ENCODE data around the gene EEF1AKMT1.

DNA sequence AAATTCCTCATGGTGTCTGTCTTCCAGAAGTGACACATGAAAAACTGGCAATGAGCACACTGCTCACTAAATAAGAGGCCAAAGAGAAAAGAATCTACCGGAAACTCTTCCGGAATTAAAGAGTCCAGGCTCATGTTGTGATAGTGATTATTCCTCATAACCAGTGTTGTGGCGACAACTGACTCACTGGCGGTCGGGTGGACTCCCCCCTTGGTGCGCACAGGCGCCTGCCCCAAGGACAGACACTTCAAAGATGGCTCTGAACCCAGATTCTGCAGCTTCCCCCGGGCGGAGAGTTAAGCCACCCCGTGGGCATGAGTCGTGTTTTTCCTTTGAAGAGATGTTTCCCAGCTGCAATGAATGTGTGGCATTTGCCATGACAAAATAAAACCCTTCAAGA, 60.0 kb downstream of the EEF1AKMT1 start:
- TF ChIP-seq, protein P1, sequence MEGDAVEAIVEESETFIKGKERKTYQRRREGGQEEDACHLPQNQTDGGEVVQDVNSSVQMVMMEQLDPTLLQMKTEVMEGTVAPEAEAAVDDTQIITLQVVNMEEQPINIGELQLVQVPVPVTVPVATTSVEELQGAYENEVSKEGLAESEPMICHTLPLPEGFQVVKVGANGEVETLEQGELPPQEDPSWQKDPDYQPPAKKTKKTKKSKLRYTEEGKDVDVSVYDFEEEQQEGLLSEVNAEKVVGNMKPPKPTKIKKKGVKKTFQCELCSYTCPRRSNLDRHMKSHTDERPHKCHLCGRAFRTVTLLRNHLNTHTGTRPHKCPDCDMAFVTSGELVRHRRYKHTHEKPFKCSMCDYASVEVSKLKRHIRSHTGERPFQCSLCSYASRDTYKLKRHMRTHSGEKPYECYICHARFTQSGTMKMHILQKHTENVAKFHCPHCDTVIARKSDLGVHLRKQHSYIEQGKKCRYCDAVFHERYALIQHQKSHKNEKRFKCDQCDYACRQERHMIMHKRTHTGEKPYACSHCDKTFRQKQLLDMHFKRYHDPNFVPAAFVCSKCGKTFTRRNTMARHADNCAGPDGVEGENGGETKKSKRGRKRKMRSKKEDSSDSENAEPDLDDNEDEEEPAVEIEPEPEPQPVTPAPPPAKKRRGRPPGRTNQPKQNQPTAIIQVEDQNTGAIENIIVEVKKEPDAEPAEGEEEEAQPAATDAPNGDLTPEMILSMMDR (IDR thresholded peaks at IDR 0.05), result no peak
- TF ChIP-seq POLR2A (IDR thresholded peaks at IDR 0.05) (no peak), POLR2AphosphoS5 (IDR thresholded peaks at IDR 0.05) (no peak), EP300 (IDR thresholded peaks at IDR 0.05; ENCODE audit: low read depth) (no peak)

Data from transverse colon (tissue), 4 donors.